ENCODE data around the gene MR1.
"Not testable (repeated sequence)": the region's sequence is repeated elsewhere in the genome, so short reads cannot be mapped to it uniquely, and the experiment has no call there.

- TF ChIP-seq, protein P1, sequence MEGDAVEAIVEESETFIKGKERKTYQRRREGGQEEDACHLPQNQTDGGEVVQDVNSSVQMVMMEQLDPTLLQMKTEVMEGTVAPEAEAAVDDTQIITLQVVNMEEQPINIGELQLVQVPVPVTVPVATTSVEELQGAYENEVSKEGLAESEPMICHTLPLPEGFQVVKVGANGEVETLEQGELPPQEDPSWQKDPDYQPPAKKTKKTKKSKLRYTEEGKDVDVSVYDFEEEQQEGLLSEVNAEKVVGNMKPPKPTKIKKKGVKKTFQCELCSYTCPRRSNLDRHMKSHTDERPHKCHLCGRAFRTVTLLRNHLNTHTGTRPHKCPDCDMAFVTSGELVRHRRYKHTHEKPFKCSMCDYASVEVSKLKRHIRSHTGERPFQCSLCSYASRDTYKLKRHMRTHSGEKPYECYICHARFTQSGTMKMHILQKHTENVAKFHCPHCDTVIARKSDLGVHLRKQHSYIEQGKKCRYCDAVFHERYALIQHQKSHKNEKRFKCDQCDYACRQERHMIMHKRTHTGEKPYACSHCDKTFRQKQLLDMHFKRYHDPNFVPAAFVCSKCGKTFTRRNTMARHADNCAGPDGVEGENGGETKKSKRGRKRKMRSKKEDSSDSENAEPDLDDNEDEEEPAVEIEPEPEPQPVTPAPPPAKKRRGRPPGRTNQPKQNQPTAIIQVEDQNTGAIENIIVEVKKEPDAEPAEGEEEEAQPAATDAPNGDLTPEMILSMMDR (IDR thresholded peaks at IDR 0.05; ENCODE audit: insufficient read depth, low read depth, low read length): not testable (repeated sequence)
- not testable (repeated sequence) for TF ChIP-seq EZH2 (IDR thresholded peaks at IDR 0.05; ENCODE audit: insufficient read depth, low read length)
Measured at GRCh38 chr1:181045946-181046345, 12.2 kb downstream of the MR1 start.
